ENCODE data around the gene METAP1D.
A peak's percentile ranks its signal among the peaks of the same experiment; 100 is the strongest.

The METAP1D gene

DNA sequence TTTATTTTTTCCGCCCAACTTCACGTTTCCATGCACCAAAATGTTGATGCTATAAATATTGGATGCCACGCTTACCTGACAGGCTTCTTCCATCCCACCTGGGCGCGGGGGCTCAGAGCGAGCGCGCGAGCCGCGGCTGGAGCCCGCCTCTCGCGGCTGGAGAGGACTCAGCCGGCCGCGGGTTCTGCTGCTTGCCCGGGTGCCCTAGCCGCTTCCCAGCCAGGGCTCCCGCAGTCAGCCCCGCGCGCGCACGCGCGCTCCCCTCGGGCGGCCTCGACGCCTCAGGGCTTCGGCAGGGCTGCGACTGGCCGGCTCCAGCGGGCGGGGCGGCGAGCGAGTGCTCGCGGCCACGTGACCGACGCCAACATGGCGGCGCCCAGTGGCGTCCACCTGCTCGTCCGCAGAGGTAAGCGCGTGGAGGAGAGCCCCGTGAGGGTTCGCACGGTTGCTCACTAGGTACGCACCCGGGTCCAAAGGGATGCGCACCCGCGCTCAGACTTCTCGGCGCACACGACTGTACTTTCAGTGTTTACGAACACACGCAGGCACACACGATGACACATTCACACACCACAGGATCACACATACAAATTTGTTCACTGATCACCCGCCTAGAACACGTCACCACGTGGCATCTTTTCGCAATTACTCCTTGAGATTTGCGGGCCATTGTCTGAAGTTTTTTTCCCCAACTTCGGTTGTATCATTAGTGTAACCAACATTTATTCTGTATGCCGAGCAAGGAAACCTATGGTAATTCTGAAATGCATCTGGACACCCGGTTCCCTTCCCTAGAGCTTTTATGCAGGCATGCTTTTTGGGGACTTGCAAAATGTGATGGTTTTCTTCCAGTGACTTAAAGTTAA lies at the start of gene METAP1D:
TSS of gene METAP1D (plus strand) at position 350 of the 866 bp plus-strand sequence. CDS start at position 367, 17 bp downstream.
- Mint-ChIP-seq H3K36me3 (no peaks in the 10 kb centered on the region), H3K4me3 (peak within 1 kb of the TSS; percentile 82), H3K4me1 (peaks cover 25% of the 10 kb centered on the region), H3K27ac (peak within 1 kb of the TSS; percentile 80), H3K27me3 (peaks cover 23% of the 10 kb centered on the region), H3K9me3 (no peaks in the 10 kb centered on the region)
- CTCF ChIA-PET, result no interaction called here
- DNase-seq, result peak; percentile 91

- peaks cover 28% of the 10 kb centered on the region for H3K4me1 Mint-ChIP-seq
- H3K27me3 Mint-ChIP-seq, result no peaks in the 10 kb centered on the region
- H3K9me3 Mint-ChIP-seq, result no peaks in the 10 kb centered on the region
- peaks cover 24% of the 10 kb centered on the region for H3K36me3 Mint-ChIP-seq
- CTCF ChIA-PET, result no interaction called here
- no peak for DNase-seq
- H3K4me3 Mint-ChIP-seq, result no peak overlapping the region
- H3K27ac Mint-ChIP-seq, result no peak overlapping the region
Observed at GRCh38 chr2:171952276-171952675, 47.5 kb upstream of the METAP1D start.

GRCh38 chr2:171952748-171953147 lies 47.0 kb upstream of the METAP1D start:
- Mint-ChIP-seq H3K4me3 (no peak overlapping the region), H3K36me3 (peaks cover 26% of the 10 kb centered on the region), H3K27me3 (no peaks in the 10 kb centered on the region), H3K4me1 (peaks cover 28% of the 10 kb centered on the region), H3K27ac (no peak overlapping the region), H3K9me3 (no peaks in the 10 kb centered on the region)
- no peak for DNase-seq
- CTCF ChIA-PET, result no interaction called here

- DNase-seq, result no peak
- Mint-ChIP-seq H3K27me3 (no peaks in the 10 kb centered on the region), H3K9me3 (no peaks in the 10 kb centered on the region), H3K4me1 (peaks cover 43% of the 10 kb centered on the region), H3K36me3 (peaks cover 29% of the 10 kb centered on the region), H3K27ac (no peak overlapping the region), H3K4me3 (no peak overlapping the region)
- CTCF ChIA-PET, result interaction anchor here (0.6 to 1.1 kb wide), 2 partner anchors 150 to 252 kb away, joined by 3 read pairs; no protein-coding TSS in a partner anchor
Observed at GRCh38 chr2:171956135-171956825, 43.5 kb upstream of the METAP1D start.

GRCh38 chr2:171957061-171957460 lies 42.7 kb upstream of the METAP1D start:
- H3K27ac Mint-ChIP-seq, result no peak overlapping the region
- peak; percentile 36 for DNase-seq
- CTCF ChIA-PET, result interaction anchor here (0.6 to 1.1 kb wide), 2 partner anchors 149 to 253 kb away, joined by 3 read pairs; no protein-coding TSS in a partner anchor
- H3K27me3 Mint-ChIP-seq, result no peaks in the 10 kb centered on the region
- no peak overlapping the region for H3K4me3 Mint-ChIP-seq
- peaks cover 27% of the 10 kb centered on the region for H3K36me3 Mint-ChIP-seq
- H3K9me3 Mint-ChIP-seq, result no peaks in the 10 kb centered on the region
- peaks cover 45% of the 10 kb centered on the region for H3K4me1 Mint-ChIP-seq

DNA sequence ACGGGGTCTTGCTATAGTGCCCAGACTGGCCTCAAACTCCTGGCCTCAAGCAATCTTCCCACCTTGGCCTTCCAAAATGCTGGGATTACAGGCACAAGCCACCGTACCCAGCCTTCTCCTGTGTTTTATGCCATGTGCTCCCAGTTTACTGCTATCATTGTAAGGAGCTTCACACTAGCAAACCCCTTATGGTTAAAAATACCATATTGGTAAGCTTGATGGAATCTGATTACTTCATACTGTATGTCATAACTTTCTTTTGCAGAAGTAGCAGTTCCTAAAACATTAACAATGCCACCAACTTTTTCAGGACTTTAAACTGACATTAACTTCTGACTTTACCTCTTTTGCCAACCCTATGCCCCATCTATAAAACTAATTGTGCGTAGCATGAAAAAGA lies 41.3 kb upstream of the METAP1D start:
- peaks cover 49% of the 10 kb centered on the region for H3K4me1 Mint-ChIP-seq
- DNase-seq, result no peak
- CTCF ChIA-PET, result no interaction called here
- H3K9me3 Mint-ChIP-seq, result no peaks in the 10 kb centered on the region
- no peaks in the 10 kb centered on the region for H3K27me3 Mint-ChIP-seq
- H3K27ac Mint-ChIP-seq, result no peak overlapping the region
- H3K4me3 Mint-ChIP-seq, result no peak overlapping the region
- peaks cover 27% of the 10 kb centered on the region for H3K36me3 Mint-ChIP-seq

DNA sequence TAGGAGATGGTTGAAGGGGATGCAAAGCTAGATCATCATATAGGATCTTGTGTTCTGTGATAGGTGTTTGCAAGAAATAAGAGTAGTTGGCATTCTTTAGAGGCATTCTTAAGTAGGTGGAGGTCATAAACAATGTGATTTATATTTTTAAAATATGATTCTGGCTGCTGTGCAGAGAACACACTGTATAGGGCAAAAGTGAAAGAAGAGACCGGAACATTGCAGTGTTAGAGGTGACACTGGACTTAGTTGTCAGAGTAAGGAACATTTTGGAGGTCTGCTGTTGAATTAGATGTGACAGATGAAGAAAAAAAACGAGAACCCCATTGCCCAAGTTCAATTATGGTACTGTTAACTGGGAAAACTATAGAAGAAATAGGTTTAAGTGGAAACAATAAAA lies 39.8 kb upstream of the METAP1D start:
- H3K36me3 Mint-ChIP-seq, result peaks cover 26% of the 10 kb centered on the region
- DNase-seq, result no peak
- H3K9me3 Mint-ChIP-seq, result no peaks in the 10 kb centered on the region
- H3K4me1 Mint-ChIP-seq, result peaks cover 53% of the 10 kb centered on the region
- H3K27ac Mint-ChIP-seq, result no peak overlapping the region
- no peaks in the 10 kb centered on the region for H3K27me3 Mint-ChIP-seq
- H3K4me3 Mint-ChIP-seq, result no peak overlapping the region
- CTCF ChIA-PET, result no interaction called here

GRCh38 chr2:171960570-171960969 lies 39.2 kb upstream of the METAP1D start:
- peaks cover 25% of the 10 kb centered on the region for H3K36me3 Mint-ChIP-seq
- no peak overlapping the region for H3K4me3 Mint-ChIP-seq
- H3K9me3 Mint-ChIP-seq, result no peaks in the 10 kb centered on the region
- peaks cover 53% of the 10 kb centered on the region for H3K4me1 Mint-ChIP-seq
- H3K27ac Mint-ChIP-seq, result no peak overlapping the region
- no peaks in the 10 kb centered on the region for H3K27me3 Mint-ChIP-seq
- no peak for DNase-seq
- CTCF ChIA-PET, result no interaction called here

GRCh38 chr2:171963198-171963597 lies 36.6 kb upstream of the METAP1D start:
- peaks cover 55% of the 10 kb centered on the region for H3K4me1 Mint-ChIP-seq
- H3K36me3 Mint-ChIP-seq, result peaks cover 31% of the 10 kb centered on the region
- no peaks in the 10 kb centered on the region for H3K27me3 Mint-ChIP-seq
- no peaks in the 10 kb centered on the region for H3K9me3 Mint-ChIP-seq
- H3K27ac Mint-ChIP-seq, result no peak overlapping the region
- CTCF ChIA-PET, result no interaction called here
- H3K4me3 Mint-ChIP-seq, result peak overlapping the region; percentile 9
- peak; percentile 62 for DNase-seq

DNA sequence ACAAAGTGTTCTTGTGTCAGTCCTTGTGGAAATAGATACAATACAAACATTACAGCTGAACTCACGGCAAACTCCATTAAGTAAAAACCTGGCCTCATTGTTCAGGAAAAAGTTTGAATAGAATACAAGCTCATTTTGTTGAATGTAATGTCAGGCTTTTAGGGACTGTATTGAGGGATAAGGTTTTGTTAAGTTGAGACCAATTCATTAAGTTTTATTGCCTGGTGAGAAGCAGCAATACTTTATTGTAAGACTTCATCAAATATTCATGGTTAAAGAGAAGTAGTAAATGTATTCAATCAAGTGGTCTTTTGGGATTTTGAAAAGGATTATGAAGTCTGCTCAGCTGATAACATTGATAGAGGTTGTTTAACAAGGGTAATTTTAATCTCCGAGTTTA lies 35.4 kb upstream of the METAP1D start:
- Mint-ChIP-seq H3K27me3 (no peaks in the 10 kb centered on the region), H3K4me3 (no peak overlapping the region), H3K36me3 (peaks cover 33% of the 10 kb centered on the region), H3K27ac (no peak overlapping the region), H3K9me3 (no peaks in the 10 kb centered on the region), H3K4me1 (peaks cover 55% of the 10 kb centered on the region)
- CTCF ChIA-PET, result no interaction called here
- no peak for DNase-seq

DNA sequence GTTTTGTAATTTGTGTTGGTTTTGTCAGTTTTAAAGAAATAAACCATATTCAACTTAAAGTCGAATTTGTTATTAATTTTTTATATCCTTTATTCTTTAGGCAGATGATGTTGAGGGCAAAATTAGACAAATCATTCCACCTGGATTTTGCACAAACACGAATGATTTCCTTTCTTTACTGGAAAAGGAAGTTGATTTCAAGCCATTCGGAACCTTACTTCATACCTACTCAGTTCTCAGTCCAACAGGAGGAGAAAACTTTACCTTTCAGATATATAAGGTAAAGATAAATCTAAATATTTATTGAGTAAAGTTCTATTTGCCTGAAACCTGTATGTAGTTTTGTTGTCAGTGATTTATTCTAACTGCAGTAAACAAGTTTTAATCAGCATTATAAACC lies 34.5 kb upstream of the METAP1D start:
- Mint-ChIP-seq H3K4me1 (peaks cover 48% of the 10 kb centered on the region), H3K4me3 (no peak overlapping the region), H3K9me3 (no peaks in the 10 kb centered on the region), H3K27ac (peak overlapping the region; percentile 3), H3K27me3 (no peaks in the 10 kb centered on the region), H3K36me3 (peaks cover 28% of the 10 kb centered on the region)
- CTCF ChIA-PET, result no interaction called here
- no peak for DNase-seq

- DNase-seq, result no peak
- H3K27me3 Mint-ChIP-seq, result no peaks in the 10 kb centered on the region
- CTCF ChIA-PET, result interaction anchor here (0.6 to 0.8 kb wide), 2 partner anchors 25 to 71 kb away, joined by 3 read pairs; no protein-coding TSS in a partner anchor
- H3K4me1 Mint-ChIP-seq, result peaks cover 46% of the 10 kb centered on the region
- H3K27ac Mint-ChIP-seq, result no peak overlapping the region
- H3K36me3 Mint-ChIP-seq, result peaks cover 28% of the 10 kb centered on the region
- no peak overlapping the region for H3K4me3 Mint-ChIP-seq
- H3K9me3 Mint-ChIP-seq, result no peaks in the 10 kb centered on the region
Observed at GRCh38 chr2:171965661-171966060, 34.1 kb upstream of the METAP1D start.

GRCh38 chr2:171966235-171966634 lies 33.5 kb upstream of the METAP1D start:
- H3K4me3 Mint-ChIP-seq, result no peak overlapping the region
- peaks cover 28% of the 10 kb centered on the region for H3K36me3 Mint-ChIP-seq
- CTCF ChIA-PET, result interaction anchor here (0.8 kb wide), 1 partner anchor 25 kb away, joined by 3 read pairs; no protein-coding TSS in a partner anchor

DNA sequence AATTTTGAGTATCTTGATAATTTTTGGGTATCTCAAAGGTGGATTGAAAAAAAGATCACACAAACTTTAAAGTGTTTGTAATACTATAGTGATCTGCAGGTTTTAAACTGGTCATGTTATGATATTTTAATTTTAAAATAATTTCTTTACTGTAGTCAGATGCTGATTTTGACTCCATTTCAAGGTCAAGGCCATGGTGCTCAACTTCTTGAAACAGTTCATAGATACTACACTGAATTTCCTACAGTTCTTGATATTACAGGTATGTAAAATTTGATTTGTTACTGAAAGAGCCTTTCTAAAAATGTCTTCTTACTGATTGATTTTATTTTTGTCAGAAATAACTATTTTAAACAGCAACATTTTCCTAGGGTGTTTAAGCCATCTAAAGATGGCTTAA lies 33.1 kb upstream of the METAP1D start:
- DNase-seq, result no peak
- H3K9me3 Mint-ChIP-seq, result no peaks in the 10 kb centered on the region
- no peak overlapping the region for H3K27ac Mint-ChIP-seq
- CTCF ChIA-PET, result no interaction called here
- peaks cover 38% of the 10 kb centered on the region for H3K4me1 Mint-ChIP-seq
- no peak overlapping the region for H3K4me3 Mint-ChIP-seq
- H3K27me3 Mint-ChIP-seq, result no peaks in the 10 kb centered on the region
- peaks cover 29% of the 10 kb centered on the region for H3K36me3 Mint-ChIP-seq

More at GRCh38 chr2:171966235-171966634, 33.5 kb upstream of the METAP1D start:
- H3K9me3 Mint-ChIP-seq, result no peaks in the 10 kb centered on the region
- H3K27me3 Mint-ChIP-seq, result no peaks in the 10 kb centered on the region
- H3K27ac Mint-ChIP-seq, result no peak overlapping the region
- H3K4me1 Mint-ChIP-seq, result peaks cover 40% of the 10 kb centered on the region
- DNase-seq, result no peak
